HG03354 (cell line): ENCODE measurements around the gene IRX1.

Experiments used
- ATAC-seq: cut with Tn5 transposase; IDR thresholded peaks from one replicate; pipeline ENCODE4 v1.9.1; 2021; ENCODE audit warnings: mild to moderate bottlenecking; ENCODE audit not compliant: unreplicated experiment, poor library complexity, severe bottlenecking

Gene IRX1

GRCh38 chr5:3634061-3634460 lies 38.4 kb downstream of the IRX1 start:
- ATAC-seq = no peak

DNA sequence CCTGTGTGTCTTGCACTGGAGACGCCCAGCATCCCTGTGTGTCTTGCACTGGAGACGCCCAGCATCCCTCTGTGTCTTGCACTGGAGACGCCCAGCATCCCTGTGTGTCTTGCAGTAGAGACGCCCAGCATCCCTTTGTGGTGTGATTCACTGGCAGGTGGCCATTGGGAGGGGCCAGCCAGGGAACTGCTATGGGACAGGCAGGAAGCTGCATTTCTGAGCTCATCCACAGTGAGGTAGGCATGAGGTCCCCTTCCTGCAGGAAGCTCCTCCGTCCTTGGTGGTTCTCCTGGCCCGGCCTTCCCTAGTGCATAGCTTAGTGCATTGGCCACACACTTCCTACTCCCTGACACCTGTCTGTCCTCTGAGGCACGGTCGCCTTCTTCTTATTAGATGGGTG lies 43.5 kb downstream of the IRX1 start:
- ATAC-seq = no peak

GRCh38 chr5:3642231-3642630 lies 46.6 kb downstream of the IRX1 start:
- no peak for ATAC-seq

- no peak for ATAC-seq
Observed at GRCh38 chr5:3650320-3650719, 54.7 kb downstream of the IRX1 start.

DNA sequence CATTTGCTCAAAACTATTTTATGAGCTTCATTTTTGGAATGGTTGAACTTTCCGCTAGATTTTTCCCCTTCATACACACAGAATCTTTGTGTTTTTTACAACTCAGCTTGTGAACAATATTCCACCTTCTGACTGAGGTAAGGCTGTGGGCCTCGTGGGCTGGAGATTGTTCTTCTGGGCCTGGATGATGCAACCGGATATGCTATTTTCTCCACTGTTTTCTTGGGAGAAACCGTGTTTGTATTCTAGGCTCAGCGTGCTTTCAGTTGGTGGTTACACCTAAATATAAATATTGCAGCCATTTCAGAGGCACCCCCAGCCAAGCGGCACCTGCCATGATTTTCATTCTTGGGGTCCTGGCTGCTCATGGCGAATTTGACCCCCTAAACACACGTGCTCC lies 55.2 kb downstream of the IRX1 start:
- no peak for ATAC-seq
